ENCODE measurements around the gene TLX3.
"Not testable (repeated sequence)": the region's sequence is repeated elsewhere in the genome, so short reads cannot be mapped to it uniquely, and the experiment has no call there.

TLX3 gene

GRCh38 chr5:171323806-171324632, 15.0 kb downstream of the TLX3 start:
- DNase-seq (no peak), ATAC-seq (no peak)

GRCh38 chr5:171330021-171330420, 21.0 kb downstream of the TLX3 start:
- DNase-seq (no peak), ATAC-seq (no peak)

DNA sequence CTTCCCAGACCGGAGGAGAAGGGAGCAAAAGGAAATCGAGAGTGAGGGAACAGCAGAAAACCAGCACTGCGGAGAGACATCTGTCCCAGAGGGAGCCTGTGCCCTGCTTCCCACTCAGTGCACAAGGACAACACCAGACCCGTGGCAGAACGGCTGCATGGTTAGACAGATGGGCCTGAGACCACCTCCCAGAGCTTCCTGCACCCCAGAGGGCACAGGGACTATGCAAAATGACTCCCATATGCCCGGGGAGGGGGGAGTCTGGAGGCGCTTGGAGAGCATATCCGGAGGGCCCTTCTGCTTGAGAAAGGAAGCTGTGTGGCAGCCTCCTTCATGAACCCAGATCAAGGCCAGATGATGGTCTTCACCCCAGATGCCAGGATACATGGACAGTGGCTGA, 26.6 kb downstream of the TLX3 start:
- ATAC-seq = no peak
- no peak for DNase-seq

- ATAC-seq (peak; percentile 23), DNase-seq (peak; percentile 33)
Observed at GRCh38 chr5:171336521-171337209, 27.6 kb downstream of the TLX3 start.

GRCh38 chr5:171337210-171337569, 28.1 kb downstream of the TLX3 start:
- DNase-seq = no peak
- no peak for ATAC-seq

DNA sequence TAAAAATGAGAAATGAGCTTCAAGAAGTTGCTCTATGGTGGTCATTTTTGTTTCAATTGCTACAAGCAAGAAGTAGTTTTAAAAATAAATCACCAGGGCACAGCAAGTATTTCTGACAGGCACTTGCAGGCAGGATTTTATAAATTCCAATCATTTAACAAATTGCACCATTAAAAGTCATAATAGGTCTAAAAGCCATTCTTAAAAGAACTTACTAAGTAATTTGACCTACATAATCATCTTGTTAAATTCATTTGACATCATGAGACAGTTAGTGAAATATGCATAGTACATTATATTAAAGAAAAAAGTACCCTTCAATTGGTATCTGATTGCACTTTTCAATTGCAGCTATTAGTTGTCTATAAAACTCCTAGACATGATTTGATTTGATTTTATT, 31.0 kb downstream of the TLX3 start:
- DNase-seq (no peak), ATAC-seq (no peak)

- DNase-seq = no peak
- ATAC-seq = no peak
Observed at GRCh38 chr5:171340491-171340890, 31.4 kb downstream of the TLX3 start.

GRCh38 chr5:171342362-171343111, 33.5 kb downstream of the TLX3 start:
- DNase-seq (peak; percentile 33), ATAC-seq (peak; percentile 76)

DNA sequence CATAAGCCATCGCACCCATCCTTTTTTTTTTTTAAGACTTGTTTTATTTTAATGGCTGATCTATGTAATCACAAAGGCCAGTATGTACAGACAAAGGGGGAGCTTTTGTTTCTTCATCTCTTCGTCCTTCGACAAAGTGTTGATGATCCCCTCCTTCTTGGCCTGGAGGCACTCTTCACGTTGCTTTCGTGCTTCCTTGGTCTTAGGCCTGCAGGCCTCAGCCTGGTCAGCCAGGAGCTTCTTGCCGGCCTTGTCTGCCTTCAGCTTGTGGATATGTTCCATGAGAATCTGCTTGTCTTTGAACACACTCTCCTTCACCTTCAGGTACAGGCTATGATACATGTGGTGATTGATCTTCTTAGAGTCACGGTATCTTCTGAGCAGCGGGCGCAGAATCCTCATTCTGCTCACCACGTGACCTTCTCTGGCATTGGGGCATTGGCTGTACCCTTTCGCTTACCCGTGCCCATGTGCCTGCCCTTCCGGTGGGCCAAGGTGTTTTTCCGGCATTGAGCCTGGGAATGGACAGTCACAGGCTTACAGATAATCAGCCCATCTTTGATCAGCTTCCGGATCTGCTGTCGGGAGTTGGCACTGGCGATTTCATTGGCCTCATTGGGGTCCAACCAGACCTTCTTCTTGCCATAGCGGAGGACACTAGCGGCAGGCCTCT, 36.0 kb downstream of the TLX3 start:
- ATAC-seq (no peak), DNase-seq (no peak)

GRCh38 chr5:171351536-171352073, 42.6 kb downstream of the TLX3 start:
- no peak for DNase-seq
- no peak for ATAC-seq

GRCh38 chr5:171355302-171355724, 46.3 kb downstream of the TLX3 start:
- DNase-seq (peak; percentile 45), ATAC-seq (peak; percentile 84)

DNA sequence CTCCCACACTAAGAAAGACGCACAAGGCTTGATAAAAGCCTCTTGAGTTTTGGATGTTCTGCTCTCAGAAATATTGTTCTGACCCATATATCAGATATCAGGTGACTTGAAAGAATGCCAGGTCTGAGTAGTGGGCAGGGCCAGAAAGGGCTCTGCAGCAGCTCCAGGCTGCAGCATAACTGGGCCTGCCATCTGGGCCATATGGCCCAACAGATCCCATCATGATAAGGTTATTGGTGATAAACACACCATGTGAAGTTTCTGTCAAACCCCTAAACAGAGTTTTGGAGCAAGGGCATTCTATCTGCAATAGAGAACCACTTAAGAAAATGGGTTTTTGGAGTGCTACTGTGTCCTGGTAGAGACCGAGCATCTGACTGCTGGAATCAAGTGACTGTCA, 48.8 kb downstream of the TLX3 start:
- DNase-seq (no peak), ATAC-seq (no peak)

DNA sequence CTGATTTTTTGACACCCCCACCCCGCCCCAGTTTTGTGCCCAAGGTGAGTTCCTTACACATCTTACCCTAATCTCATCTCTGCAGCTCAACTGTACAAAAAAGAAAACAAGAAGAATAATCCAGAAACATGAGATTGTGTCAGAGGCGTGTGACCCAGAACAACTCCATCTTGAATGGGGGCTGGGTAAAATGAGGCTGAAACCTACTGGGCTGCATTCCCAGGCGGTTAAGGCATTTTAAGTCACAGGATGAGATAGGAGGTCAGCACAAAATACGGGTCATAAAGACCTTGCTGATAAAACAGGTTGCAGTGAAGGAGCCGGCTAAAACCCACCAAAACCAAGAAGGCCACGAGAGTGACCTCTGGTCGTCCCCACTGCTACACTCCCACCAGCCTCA, 52.1 kb downstream of the TLX3 start:
- not testable (repeated sequence) for DNase-seq

More for the DNA sequence above, 52.1 kb downstream of the TLX3 start:
- ATAC-seq = not testable (repeated sequence)

Data from stimulated activated naive CD8-positive, alpha-beta T cell treated with anti-CD3 and anti-CD28 coated beads, Interleukin-15, Interleukin-2, amounts not matched to agents 100 U/mL and 50 U/mL, for 24 hours (primary cell).